OCI-LY3 (cell line): ENCODE results near the gene ANGPTL4.
"Not testable (repeated sequence)": the region's sequence is repeated elsewhere in the genome, so short reads cannot be mapped to it uniquely, and the experiment has no call there.

Experiments
- EZH2phosphoT487 ChIP-seq: fragments of 200-600 bp; shearing (Covaris generic); IDR thresholded peaks from 2 replicates; pipeline ENCODE4 v1.6.1; 2018; ENCODE audit warnings: antibody characterized with exemption, mixed run types, low read depth
- TF ChIP-seq, protein P1 (sequence below): fragments of 200-600, 300-600 bp; sonication (generic); IDR thresholded peaks from 2 replicates; pipeline ENCODE4 v1.5.1; 2014; ENCODE audit warnings: antibody characterized with exemption, low read length, low read depth

DNA sequence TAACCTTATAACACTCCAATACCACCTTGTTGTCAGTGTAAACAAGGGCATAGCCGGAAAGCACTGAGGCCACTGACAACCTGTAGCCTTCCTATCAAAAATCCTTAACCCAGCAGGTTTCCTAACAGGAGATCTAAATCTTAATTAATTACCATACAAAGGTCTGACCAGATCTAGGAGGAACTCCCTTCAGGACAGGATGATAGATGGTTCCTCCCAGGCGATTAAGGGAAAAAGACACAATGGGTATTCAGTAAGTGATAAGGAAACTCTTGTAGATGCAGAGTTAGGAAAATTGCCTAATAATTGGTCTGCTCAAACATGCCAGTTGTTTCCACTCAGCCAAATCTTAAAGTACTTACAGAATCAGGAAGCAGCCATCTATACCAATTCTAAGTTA lies 21.1 kb downstream of the ANGPTL4 start:
- TF ChIP-seq, protein P1, sequence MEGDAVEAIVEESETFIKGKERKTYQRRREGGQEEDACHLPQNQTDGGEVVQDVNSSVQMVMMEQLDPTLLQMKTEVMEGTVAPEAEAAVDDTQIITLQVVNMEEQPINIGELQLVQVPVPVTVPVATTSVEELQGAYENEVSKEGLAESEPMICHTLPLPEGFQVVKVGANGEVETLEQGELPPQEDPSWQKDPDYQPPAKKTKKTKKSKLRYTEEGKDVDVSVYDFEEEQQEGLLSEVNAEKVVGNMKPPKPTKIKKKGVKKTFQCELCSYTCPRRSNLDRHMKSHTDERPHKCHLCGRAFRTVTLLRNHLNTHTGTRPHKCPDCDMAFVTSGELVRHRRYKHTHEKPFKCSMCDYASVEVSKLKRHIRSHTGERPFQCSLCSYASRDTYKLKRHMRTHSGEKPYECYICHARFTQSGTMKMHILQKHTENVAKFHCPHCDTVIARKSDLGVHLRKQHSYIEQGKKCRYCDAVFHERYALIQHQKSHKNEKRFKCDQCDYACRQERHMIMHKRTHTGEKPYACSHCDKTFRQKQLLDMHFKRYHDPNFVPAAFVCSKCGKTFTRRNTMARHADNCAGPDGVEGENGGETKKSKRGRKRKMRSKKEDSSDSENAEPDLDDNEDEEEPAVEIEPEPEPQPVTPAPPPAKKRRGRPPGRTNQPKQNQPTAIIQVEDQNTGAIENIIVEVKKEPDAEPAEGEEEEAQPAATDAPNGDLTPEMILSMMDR = not testable (repeated sequence)
- TF ChIP-seq EZH2phosphoT487 = not testable (repeated sequence)
